ENCODE data around the gene TIAM1. TPM values are rescaled to one million over a fixed set of nuclear protein-coding genes. Genes with fewer than 3 reads are reported as not detected.

TIAM1 gene
- polyA plus RNA-seq, 5 donors, result 45.8 to 54.2 (median 48.8) TPM

DNA sequence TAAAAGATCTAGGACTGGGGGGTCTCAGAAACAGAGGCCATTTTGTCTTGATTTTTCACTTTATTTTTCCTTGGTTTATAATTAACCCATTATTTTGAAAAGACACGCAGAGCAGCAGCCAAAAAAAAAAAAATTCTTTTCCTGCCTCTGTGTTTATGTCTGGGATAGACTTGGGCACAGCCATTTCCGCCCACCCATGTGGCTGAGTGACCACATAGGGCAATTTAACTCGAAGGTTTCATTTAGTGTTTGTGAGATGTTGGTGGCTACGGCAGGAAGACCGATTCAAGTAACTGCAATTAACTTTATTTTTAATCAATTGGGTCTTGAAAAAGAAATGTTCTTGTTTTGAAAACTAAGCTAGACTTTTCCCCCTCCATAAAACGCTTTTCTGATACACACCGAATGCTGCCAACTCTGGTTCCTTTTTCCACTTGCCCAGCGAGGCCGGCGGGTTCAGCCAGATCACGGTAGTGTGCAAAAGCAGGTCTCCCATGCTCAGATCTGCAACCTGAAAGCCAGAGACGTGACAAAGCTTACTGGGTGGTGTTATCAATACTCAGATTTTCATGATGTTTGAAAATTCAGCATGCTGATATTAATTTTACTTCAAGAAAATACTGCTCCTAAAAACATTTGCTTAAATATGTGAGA, 208.4 kb downstream of the TIAM1 start:
- no peak for DNase-seq

DNA sequence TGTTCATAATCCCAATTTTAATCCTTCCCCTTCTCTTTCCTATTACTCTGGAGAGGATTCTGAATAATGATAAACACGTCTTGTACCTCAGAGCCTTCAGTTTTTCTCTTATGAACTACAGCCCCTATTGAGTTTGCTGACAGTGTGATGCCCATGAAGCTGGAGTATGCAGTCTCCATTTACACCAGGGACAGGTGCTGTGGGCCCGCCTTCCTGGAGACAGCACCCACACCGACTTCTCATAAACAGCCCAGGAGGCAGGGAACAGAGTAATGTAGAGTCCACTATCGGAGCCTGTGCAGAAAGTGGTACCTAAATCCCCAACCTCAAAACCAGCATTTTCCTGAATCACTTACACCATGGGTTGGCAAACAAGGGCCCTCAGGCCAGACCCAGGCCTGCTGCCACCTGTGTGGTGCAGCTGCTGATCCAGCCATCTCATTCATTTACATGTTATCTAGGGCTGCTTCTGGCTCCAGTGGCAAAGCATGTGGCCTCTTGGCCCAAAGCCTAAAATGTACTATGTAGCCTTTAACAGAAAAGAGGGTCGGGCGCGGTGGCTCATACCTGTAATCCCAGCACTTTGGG, 210.7 kb downstream of the TIAM1 start:
- DNase-seq, result no peak

DNA sequence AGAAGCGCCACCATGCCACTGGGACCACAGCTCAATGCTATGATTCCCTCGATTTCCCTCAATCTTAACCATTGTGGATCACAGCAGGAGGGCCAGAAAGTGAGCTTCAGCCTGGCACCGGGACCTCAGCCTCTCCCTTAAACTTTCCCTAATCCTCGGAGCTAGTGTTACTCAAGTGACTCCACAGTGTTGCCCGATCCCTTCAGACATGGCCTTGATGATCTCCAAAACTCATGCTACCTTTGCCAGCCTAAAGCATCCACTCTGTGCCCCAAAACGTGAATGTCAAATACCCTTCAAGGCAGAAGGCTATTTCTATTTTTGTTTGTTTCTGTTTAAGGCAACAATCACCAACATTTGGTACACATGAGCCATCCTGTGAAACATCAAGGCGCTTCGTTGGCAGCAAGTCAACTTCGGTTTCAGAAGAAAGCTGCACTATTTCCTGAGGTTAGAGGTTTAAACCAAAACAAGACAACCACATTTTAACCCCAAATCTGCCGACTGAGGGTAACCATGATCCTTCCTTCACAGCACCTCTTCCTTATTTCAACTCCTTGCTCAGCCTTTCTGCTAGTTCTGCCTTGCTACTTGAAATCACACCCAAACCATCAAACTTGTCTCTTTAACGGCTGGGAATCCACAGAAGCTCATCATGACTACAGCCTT, 211.4 kb downstream of the TIAM1 start:
- no peak for DNase-seq

DNA sequence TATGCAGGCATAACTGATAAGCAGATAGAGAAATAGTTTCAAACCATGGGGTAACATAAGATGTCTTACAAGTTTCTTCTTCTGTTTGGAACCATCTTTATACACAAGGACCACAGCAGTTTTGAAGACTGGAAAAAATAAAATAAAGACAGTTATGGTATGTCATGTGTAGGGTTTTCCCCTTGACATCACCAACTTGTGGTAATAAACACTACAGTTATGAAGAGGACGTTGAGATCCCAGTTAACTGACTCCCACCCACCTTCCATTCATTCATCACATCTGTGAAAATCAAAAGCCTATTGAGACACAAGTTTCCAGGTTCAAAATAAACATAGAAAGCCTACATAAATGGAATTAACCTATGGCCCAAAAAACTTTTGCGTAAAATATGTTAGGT, 213.2 kb downstream of the TIAM1 start:
- DNase-seq, result no peak

DNA sequence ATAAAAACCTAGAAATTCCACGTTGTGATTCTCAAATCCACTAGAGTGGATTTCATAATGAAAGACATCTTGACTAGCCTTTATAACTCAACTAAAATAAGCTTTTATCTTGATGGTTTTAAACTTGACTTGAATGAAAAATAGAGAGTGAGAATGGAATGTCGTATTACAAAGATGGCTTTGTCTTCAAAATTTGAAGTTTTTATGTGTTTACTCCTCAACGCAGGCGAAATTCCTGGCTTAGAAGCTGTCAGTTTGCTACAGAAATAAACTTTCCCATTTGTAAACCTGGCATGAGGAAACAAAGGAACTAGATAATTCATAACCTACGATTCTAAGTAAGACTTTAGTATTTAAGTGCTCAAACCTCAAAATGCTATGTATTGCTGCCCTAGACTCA, 215.8 kb downstream of the TIAM1 start:
- DNase-seq, result no peak

DNA sequence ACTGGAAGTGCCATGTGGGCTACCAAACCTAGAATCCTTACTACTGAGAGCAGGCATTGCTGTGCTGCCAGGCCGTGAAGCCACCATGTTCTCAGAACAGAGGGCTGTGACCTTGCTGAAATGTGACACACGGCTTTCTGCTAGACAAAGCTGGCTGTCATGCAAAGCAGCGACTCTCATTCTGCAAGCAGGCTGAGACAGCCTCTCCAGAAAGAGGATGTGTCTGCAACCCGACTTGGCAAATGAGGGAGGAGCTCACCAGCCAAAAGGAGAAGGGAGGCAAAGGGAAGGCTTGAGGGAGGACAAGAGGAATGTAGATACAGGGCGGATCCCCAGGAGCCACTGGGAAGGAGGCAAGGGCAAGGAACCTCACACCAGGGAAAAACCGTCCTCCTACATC, 220.1 kb downstream of the TIAM1 start:
- DNase-seq, result no peak

- DNase-seq, result no peak
These were observed 224.9 kb downstream of the TIAM1 start for GRCh38 chr21:31119199-31119598.

GRCh38 chr21:31117128-31117916, 226.7 kb downstream of the TIAM1 start:
- no peak for DNase-seq

DNA sequence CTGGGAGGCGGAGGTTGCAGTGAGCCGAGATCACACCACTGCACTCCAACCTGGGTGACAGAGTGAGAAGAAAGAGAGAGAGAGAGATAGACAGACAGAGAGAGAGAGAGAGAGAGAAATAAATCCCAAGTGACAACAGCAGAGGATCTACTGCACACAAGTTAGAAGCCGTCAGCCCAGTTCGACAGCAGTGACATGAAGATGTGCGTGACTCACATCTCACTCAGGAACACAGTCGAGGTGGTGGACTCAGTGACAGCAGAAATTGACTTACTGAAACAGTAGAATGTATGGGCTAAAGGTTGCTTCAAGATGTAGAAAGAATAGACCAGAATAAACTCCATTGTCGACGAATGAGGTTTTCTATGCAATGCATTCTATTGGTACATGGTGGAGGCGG, 228.8 kb downstream of the TIAM1 start:
- DNase-seq, result no peak

GRCh38 chr21:31111093-31111492, 233.0 kb downstream of the TIAM1 start:
- no peak for DNase-seq

GRCh38 chr21:31110430-31110829, 233.6 kb downstream of the TIAM1 start:
- no peak for DNase-seq

- DNase-seq, result no peak
These were observed 236.2 kb downstream of the TIAM1 start for GRCh38 chr21:31107871-31108270.

DNA sequence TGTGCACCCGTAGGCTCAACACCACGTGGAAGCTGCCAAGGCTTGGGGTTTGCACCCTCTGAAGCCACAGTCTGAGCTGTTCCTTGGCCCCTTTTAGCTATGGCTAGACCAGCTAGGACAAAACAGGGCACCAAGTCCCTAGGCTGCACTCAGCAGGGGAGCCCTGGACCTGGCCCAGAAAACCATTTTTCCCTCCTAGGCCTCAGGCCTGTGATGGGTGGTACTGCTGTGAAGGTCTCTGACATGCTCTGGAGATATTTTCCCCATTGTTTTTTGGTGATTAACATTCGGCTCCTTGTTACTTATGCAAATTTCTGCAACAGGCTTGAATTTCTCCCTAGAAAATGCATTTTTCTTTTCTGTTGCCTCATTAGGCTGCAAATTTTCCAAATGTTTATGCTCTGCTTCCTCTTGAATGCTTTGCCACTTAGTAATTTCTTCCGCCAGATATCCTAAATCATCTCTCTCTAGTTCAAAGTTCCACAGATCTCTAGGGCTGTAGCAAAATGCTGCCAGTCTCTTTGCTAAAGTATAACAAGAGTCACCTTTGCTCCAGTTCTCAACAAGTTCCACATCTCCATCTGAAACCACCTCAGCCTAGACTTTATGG, 236.8 kb downstream of the TIAM1 start:
- DNase-seq, result no peak

- DNase-seq, result no peak
These were observed 240.3 kb downstream of the TIAM1 start for GRCh38 chr21:31103571-31104265.

GRCh38 chr21:31103163-31103562, 240.9 kb downstream of the TIAM1 start:
- DNase-seq, result no peak

GRCh38 chr21:31099122-31099521, 244.9 kb downstream of the TIAM1 start:
- no peak for DNase-seq

DNA sequence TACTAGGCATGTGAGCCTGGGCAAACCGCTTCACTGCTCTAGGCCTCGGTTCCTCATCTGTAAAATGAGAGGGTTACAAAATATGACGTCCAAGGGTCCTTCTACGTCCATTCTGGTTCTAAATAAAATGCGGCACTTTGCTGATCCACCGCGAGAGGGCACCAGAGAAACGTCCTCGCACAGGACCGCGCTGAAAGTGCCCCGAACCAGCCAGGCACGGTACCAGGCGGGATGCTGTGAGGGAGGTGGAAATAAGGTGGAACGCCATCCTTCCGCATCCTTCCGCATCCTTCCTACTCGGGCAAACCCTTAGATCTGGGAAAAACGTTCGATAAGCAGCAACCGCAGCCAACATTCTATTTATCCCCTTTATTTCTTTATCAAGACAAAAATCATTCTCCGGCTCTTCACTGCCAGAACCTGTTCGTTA, 245.5 kb downstream of the TIAM1 start:
- peak; percentile 47 to 51 for DNase-seq

GRCh38 chr21:31092832-31093625, 251.0 kb downstream of the TIAM1 start:
- DNase-seq, result no peak

GRCh38 chr21:31090376-31090775, 253.7 kb downstream of the TIAM1 start:
- no peak for DNase-seq

DNA sequence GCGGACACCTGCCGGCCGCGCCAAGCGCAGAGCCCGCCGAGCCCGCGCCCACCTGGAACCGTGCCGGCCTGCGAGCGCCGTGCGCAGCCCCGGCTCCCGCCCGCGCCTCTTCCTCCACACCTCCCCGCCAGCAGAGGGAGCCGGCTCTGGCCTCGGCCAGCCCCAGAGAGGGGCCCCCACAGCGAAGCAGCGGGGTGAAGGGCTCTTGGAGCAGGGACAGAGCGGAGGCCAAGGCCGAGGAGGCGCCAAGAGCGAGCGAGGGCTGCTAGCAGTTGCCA, 255.6 kb downstream of the TIAM1 start:
- no peak for DNase-seq

Measured in right lung (tissue), 5 donors.